Peyer's patch (tissue), 4 donors: ENCODE results near the gene CAMP. TPM values are rescaled to one million over a fixed set of nuclear protein-coding genes. Genes with fewer than 3 reads are reported as not detected.

ENCODE experiments used
- DNase-seq, 3 donors: peaks; one replicate each; pipeline ENCODE4 v3.0.0-alpha.2; 2017 to 2019
- H3K27ac ChIP-seq, 4 donors: fragments of 200-600 bp; sonication (generic); one replicate each; pipeline ENCODE4 v1.5.1; 2016 to 2019
- H3K27me3 ChIP-seq, 2 donors: fragments of 200-600 bp; sonication (generic); one replicate each; pipeline ENCODE4 v1.5.1; 2019
- H3K36me3 ChIP-seq, 3 donors: fragments of 200-600 bp; sonication (generic); one replicate each; pipeline ENCODE4 v1.5.1; 2016 to 2019
- H3K4me1 ChIP-seq, 4 donors: fragments of 200-600 bp; sonication (generic); one replicate each; pipeline ENCODE4 v1.5.1; 2016 to 2019
- H3K4me3 ChIP-seq, 4 donors: fragments of 200-600 bp; sonication (generic); 1 replicate in 3 of 4; 2 replicates in 1 of 4; pipeline ENCODE4 v1.5.1; 2016 to 2019; ENCODE audit warnings: mild to moderate bottlenecking in 1 of 4
- H3K9me3 ChIP-seq, 4 donors: fragments of 200-600 bp; sonication (generic); one replicate each; pipeline ENCODE4 v1.5.1; 2016 to 2019; ENCODE audit warnings: mild to moderate bottlenecking in 1 of 4
- CTCF ChIP-seq, 6 experiments: fragments of 450-650 bp in 4 of 6; fragments of 200-600 bp in 2 of 6; sonication (generic) in 1 of 6; IDR thresholded peaks; one replicate each; pipeline ENCODE4 v1.5.1; 2017 to 2019; ENCODE audit warnings: antibody characterized with exemption in 6 of 6, mild to moderate bottlenecking in 3 of 6, moderate library complexity in 1 of 6
- POLR2A ChIP-seq, 2 donors: fragments of 450-650 bp; IDR thresholded peaks; one replicate each; pipeline ENCODE4 v1.5.1; 2017; ENCODE audit warnings: antibody characterized with exemption in 2 of 2, mild to moderate bottlenecking in 2 of 2, moderate library complexity in 2 of 2
- total RNA-seq, 4 donors: library from RNA; depleted of rRNA; stranded (reverse); fragments of >200 nt; gene quantifications; one replicate each; pipeline ENCODE4 v1.1.0, GENCODE V29; 2016

CAMP gene
- total RNA-seq, 4 donors from 2014 or later, result not detected

GRCh38 chr3:48215466-48215865 is 7.8 kb upstream of the CAMP start:
- no peaks in the 10 kb centered on the region for H3K9me3 ChIP-seq
- H3K4me3 ChIP-seq, result no peak overlapping the region
- no peak for DNase-seq

DNA sequence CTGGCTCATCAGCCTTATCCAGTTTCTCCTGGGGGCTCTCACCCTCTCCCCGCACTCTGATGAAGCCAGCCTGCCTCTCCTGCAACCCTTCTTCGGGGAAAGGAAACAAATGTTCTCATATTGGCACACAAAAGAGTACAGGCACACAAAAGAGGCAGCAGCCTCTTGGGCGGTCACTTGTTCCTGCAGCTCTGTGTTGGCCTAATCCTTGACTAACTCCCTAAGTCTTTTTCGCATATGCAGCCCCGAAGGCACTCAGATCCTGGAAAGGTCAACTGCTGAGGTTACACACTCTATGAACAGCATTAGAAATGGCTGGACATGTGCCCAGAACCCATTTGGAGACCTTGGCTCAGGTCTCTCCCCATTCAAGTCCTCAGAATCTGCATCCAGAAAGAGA is 7.4 kb upstream of the CAMP start:
- Histone ChIP-seq H3K9me3 (no peaks in the 10 kb centered on the region), H3K27me3 (no peaks in the 10 kb centered on the region), H3K4me3 (no peak overlapping the region), H3K4me1 (peaks cover 0 to 10% (median 0%) of the 10 kb centered on the region in 4 donors), H3K27ac (peak overlapping the region; percentile 27 to 55 (median 40)), H3K36me3 (no peaks in the 10 kb centered on the region)
- no peak for DNase-seq
- TF ChIP-seq CTCF (IDR thresholded peaks at IDR 0.05) (no peak), POLR2A (IDR thresholded peaks at IDR 0.05) (no peak)

More at GRCh38 chr3:48215466-48215865, 7.8 kb upstream of the CAMP start:
- Histone ChIP-seq H3K27ac (peak overlapping the region; percentile 27 to 55 (median 40)), H3K4me1 (peaks cover 0 to 10% (median 0%) of the 10 kb centered on the region in 4 donors), H3K36me3 (no peaks in the 10 kb centered on the region), H3K27me3 (no peaks in the 10 kb centered on the region)
- TF ChIP-seq POLR2A (IDR thresholded peaks at IDR 0.05) (no peak), CTCF (IDR thresholded peaks at IDR 0.05) (no peak)

DNA sequence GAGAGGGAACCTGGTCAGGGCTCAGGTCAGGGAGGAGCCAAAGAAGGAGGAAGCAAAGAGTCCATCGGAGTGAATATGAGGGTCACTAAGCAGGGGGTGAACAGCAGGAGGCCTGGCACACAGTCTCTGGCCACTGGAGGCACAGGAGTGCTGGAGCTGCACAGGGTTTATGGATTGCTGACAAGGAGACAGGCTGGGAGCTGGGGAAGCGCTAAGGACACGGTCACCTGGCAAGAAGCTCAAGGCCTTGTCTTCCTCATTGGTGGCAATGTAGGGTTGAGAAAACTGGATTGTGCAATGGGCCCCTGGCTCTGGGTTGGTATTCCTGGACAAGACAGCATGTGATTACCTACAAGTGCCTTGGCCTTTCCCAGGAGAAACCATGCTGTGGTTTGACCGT is 5.8 kb upstream of the CAMP start:
- Histone ChIP-seq H3K36me3 (no peaks in the 10 kb centered on the region), H3K4me1 (peaks cover 0 to 10% (median 3%) of the 10 kb centered on the region in 4 donors), H3K27ac (no peak overlapping the region), H3K9me3 (no peaks in the 10 kb centered on the region), H3K4me3 (no peak overlapping the region), H3K27me3 (no peaks in the 10 kb centered on the region)
- no peak for DNase-seq
- TF ChIP-seq CTCF (IDR thresholded peaks at IDR 0.05) (no peak), POLR2A (IDR thresholded peaks at IDR 0.05) (no peak)

GRCh38 chr3:48218537-48218936 is 4.8 kb upstream of the CAMP start:
- DNase-seq, result no peak

DNA sequence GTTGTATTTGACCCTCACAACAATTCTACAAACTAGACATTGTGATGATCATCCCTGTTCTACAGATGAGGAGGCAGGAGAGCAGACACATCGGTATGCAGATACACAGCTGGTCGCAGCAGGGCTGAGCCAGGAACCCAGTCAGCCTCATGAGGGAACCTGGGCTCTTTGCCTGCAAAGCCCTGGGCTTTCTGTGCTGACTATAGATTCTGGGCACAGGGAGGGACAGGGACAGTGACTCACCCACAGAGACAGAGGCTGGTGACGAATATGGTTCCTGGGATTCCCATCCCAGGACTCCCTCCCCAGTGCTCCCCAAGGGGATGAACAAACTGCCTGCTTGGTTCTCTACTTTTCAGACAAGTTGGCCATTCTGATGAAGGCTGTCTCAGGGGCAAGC is 3.8 kb upstream of the CAMP start:
- Histone ChIP-seq H3K36me3 (no peaks in the 10 kb centered on the region), H3K9me3 (no peaks in the 10 kb centered on the region), H3K4me3 (no peak overlapping the region), H3K27me3 (no peaks in the 10 kb centered on the region), H3K27ac (no peak overlapping the region), H3K4me1 (peaks cover 0 to 10% (median 8%) of the 10 kb centered on the region in 4 donors)
- DNase-seq, result no peak
- TF ChIP-seq CTCF (IDR thresholded peaks at IDR 0.05), result no peak
- TF ChIP-seq POLR2A (IDR thresholded peaks at IDR 0.05), result no peak

More at GRCh38 chr3:48218537-48218936, 4.8 kb upstream of the CAMP start:
- H3K4me3 ChIP-seq, result no peak overlapping the region
- no peak overlapping the region for H3K27ac ChIP-seq
- TF ChIP-seq CTCF (IDR thresholded peaks at IDR 0.05), result no peak
- TF ChIP-seq POLR2A (IDR thresholded peaks at IDR 0.05), result no peak
- no peaks in the 10 kb centered on the region for H3K9me3 ChIP-seq
- peaks cover 0 to 10% (median 7%) of the 10 kb centered on the region in 4 donors for H3K4me1 ChIP-seq
- H3K36me3 ChIP-seq, result no peaks in the 10 kb centered on the region
- no peaks in the 10 kb centered on the region for H3K27me3 ChIP-seq

- Histone ChIP-seq H3K36me3 (no peaks in the 10 kb centered on the region), H3K9me3 (no peaks in the 10 kb centered on the region), H3K27me3 (no peaks in the 10 kb centered on the region), H3K4me1 (peaks cover 0 to 16% (median 5%) of the 10 kb centered on the region in 4 donors), H3K27ac (no peak overlapping the region), H3K4me3 (no peak overlapping the region)
- no peak for DNase-seq
- TF ChIP-seq CTCF (IDR thresholded peaks at IDR 0.05) (no peak), POLR2A (IDR thresholded peaks at IDR 0.05) (no peak)
Observed at GRCh38 chr3:48220746-48221145, 2.5 kb upstream of the CAMP start.
